Retina (tissue), 1 donor: ENCODE measurements around the gene BARX2.
A peak's percentile ranks its signal among the peaks of the same experiment; 100 is the strongest.
"Not testable (repeated sequence)": the region's sequence is repeated elsewhere in the genome, so short reads cannot be mapped to it uniquely, and the experiment has no call there.

Experiments used
- DNase-seq: peaks from one replicate; pipeline ENCODE4 v3.0.0-alpha.2; 2016

The BARX2 gene

GRCh38 chr11:129375751-129376657, at the start of gene BARX2:
BARX2 (plus strand) TSS chr11:129375848; CDS start chr11:129376036, 188 bp downstream.
- DNase-seq = peak; percentile 71

- no peak for DNase-seq
Observed at GRCh38 chr11:129326921-129327320, 48.7 kb upstream of the BARX2 start.

- DNase-seq = not testable (repeated sequence)
Observed at GRCh38 chr11:129327708-129328107, 47.9 kb upstream of the BARX2 start.

- DNase-seq = no peak
Observed at GRCh38 chr11:129328756-129329155, 46.9 kb upstream of the BARX2 start.

- DNase-seq = no peak
Observed at GRCh38 chr11:129331217-129331616, 44.4 kb upstream of the BARX2 start.

GRCh38 chr11:129331871-129332274, 43.8 kb upstream of the BARX2 start:
- peak; percentile 83 for DNase-seq

- no peak for DNase-seq
Observed at GRCh38 chr11:129333873-129334272, 41.8 kb upstream of the BARX2 start.

GRCh38 chr11:129344301-129344940, 31.2 kb upstream of the BARX2 start:
- DNase-seq = not testable (repeated sequence)

GRCh38 chr11:129346916-129347315, 28.7 kb upstream of the BARX2 start:
- no peak for DNase-seq

GRCh38 chr11:129348813-129349212, 26.8 kb upstream of the BARX2 start:
- DNase-seq = no peak

- no peak for DNase-seq
Observed at GRCh38 chr11:129352676-129353075, 23.0 kb upstream of the BARX2 start.

- no peak for DNase-seq
Observed at GRCh38 chr11:129354691-129355090, 21.0 kb upstream of the BARX2 start.

- DNase-seq = no peak
Observed at GRCh38 chr11:129359748-129360147, 15.9 kb upstream of the BARX2 start.

GRCh38 chr11:129364143-129364654, 11.4 kb upstream of the BARX2 start:
- DNase-seq = peak; percentile 86

- DNase-seq = no peak
Observed at GRCh38 chr11:129365816-129366215, 9.8 kb upstream of the BARX2 start.

GRCh38 chr11:129366737-129367597, 8.7 kb upstream of the BARX2 start:
- DNase-seq = no peak

- no peak for DNase-seq
Observed at GRCh38 chr11:129368889-129369672, 6.6 kb upstream of the BARX2 start.

GRCh38 chr11:129370715-129371114, 4.9 kb upstream of the BARX2 start:
- DNase-seq = no peak

- peak; percentile 69 for DNase-seq
Observed at GRCh38 chr11:129372609-129373488, 2.8 kb upstream of the BARX2 start.

- no peak for DNase-seq
Observed at GRCh38 chr11:129373489-129373953, 2.1 kb upstream of the BARX2 start.
